ENCODE results near the gene CENPK. TPM values are rescaled to one million over a fixed set of nuclear protein-coding genes. Genes with fewer than 3 reads are reported as not detected.

CENPK gene
- total RNA-seq, 1 experiment from 2014 or later, result 46.0 TPM

GRCh38 chr5:65483546-65484346 is 79.2 kb downstream of the CENPK start:
- Histone ChIP-seq H2AFZ (ENCODE audit: low read length) (no peak overlapping the region), H3K18ac (ENCODE audit: insufficient read length, low read depth, low read length) (no peak overlapping the region), H3K23me2 (ENCODE audit: insufficient read length, low read depth, low read length, poor library complexity, severe bottlenecking) (peaks cover 18% of the 10 kb centered on the region), H2BK120ac (ENCODE audit: low read depth, low read length, poor library complexity, severe bottlenecking) (no peak overlapping the region), H3T11ph (ENCODE audit: low read length) (no peak overlapping the region), H3K4ac (ENCODE audit: low read depth, low read length) (no peak overlapping the region), H2BK15ac (ENCODE audit: low read depth, low read length) (no peak overlapping the region), H3K79me1 (ENCODE audit: insufficient read depth, low read depth, low read length, poor library complexity, severe bottlenecking) (no peaks in the 10 kb centered on the region), H3K4me2 (ENCODE audit: insufficient read depth, insufficient read length, low read length) (peak overlapping the region; percentile 74), H3K56ac (ENCODE audit: insufficient read length, low read depth, low read length) (no peak overlapping the region), H4K8ac (replicated peaks; ENCODE audit: insufficient read length, low read depth, low read length) (no peak overlapping the region), H3K9me3 (ENCODE audit: control insufficient read depth, low read depth, low read length) (no peaks in the 10 kb centered on the region), H3K79me2 (ENCODE audit: insufficient read depth, low read length) (no peaks in the 10 kb centered on the region), H2BK5ac (ENCODE audit: insufficient read length, low read length) (no peak overlapping the region), H3K4me1 (ENCODE audit: insufficient read depth, low read length) (no peaks in the 10 kb centered on the region; the same call in 1 of the 2 replicates), H3K23ac (ENCODE audit: insufficient read length, low read depth, low read length) (no peak overlapping the region), H4K91ac (ENCODE audit: insufficient read length, low read depth, low read length) (no peak overlapping the region), H2AK5ac (ENCODE audit: insufficient read length, low read length) (no peak overlapping the region), H3K27ac (ENCODE audit: insufficient read length, low read depth, low read length) (no peak overlapping the region), H3K9ac (ENCODE audit: extremely low read depth, insufficient read length, low read length) (no peak overlapping the region), H2BK20ac (ENCODE audit: low read depth, low read length, poor library complexity, severe bottlenecking) (no peak overlapping the region), H3K14ac (ENCODE audit: insufficient read depth, low read length) (no peak overlapping the region), H4K20me1 (ENCODE audit: control insufficient read depth, insufficient read depth, insufficient read length) (no peaks in the 10 kb centered on the region), H3K27me3 (ENCODE audit: insufficient read depth, low read length) (no peaks in the 10 kb centered on the region; the same call in 1 of the 2 replicates), H4K5ac (ENCODE audit: insufficient read length, low read depth, low read length) (no peak overlapping the region), H2BK12ac (ENCODE audit: insufficient read length, low read depth, low read length) (no peak overlapping the region)
- WGBS (ENCODE audit: extremely low coverage, insufficient read length, low lambda C conversion rate), result no CpG with 5 or more reads among the region's 3 CpGs
- H3K4me3 Mint-ChIP-seq, result no peak overlapping the region; a peak in 1 of 5 replicates
- no peaks in the 10 kb centered on the region; a peak in 2 of 5 replicates for H3K9me3 Mint-ChIP-seq
- no peaks in the 10 kb centered on the region for H3K27me3 Mint-ChIP-seq (ENCODE audit: low read depth)
- no peaks in the 10 kb centered on the region; a peak in 1 of 7 replicates for H3K36me3 Mint-ChIP-seq (ENCODE audit: insufficient read depth in 1 of 3, low read depth in 3 of 3)
- H3K27ac Mint-ChIP-seq, result peak overlapping the region in 2 of 3 experiments; percentile 90 to 91; a peak in 2 of 7 replicates
- peak; percentile 71 for TF ChIP-seq CTCF (conservative IDR thresholded peaks at IDR 0.05)
- H3K4me1 Mint-ChIP-seq, result peaks cover 20% of the 10 kb centered on the region in 2 experiments
- DNase-seq, result no peak
